ENCODE results near the gene PPP1R3C.

Gene PPP1R3C

GRCh38 chr10:91627344-91628102, 5.3 kb downstream of the PPP1R3C start:
- H3K4me3 ChIP-seq (ENCODE audit: low read depth, low read length), result peak overlapping the region; percentile 79
- TF ChIP-seq, protein P1, sequence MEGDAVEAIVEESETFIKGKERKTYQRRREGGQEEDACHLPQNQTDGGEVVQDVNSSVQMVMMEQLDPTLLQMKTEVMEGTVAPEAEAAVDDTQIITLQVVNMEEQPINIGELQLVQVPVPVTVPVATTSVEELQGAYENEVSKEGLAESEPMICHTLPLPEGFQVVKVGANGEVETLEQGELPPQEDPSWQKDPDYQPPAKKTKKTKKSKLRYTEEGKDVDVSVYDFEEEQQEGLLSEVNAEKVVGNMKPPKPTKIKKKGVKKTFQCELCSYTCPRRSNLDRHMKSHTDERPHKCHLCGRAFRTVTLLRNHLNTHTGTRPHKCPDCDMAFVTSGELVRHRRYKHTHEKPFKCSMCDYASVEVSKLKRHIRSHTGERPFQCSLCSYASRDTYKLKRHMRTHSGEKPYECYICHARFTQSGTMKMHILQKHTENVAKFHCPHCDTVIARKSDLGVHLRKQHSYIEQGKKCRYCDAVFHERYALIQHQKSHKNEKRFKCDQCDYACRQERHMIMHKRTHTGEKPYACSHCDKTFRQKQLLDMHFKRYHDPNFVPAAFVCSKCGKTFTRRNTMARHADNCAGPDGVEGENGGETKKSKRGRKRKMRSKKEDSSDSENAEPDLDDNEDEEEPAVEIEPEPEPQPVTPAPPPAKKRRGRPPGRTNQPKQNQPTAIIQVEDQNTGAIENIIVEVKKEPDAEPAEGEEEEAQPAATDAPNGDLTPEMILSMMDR (IDR thresholded peaks at IDR 0.05; ENCODE audit: insufficient read depth, low read length, missing control alignments), result peak; percentile 3
- DNase-seq (ENCODE audit: low read depth, low spot score), result no peak
- ChIA-PET CTCF (interaction anchor here (0.7 to 5.3 kb wide), 11 partner anchors 8 to 329 kb away, joined by 3 to 33 read pairs (median 6); no protein-coding TSS in a partner anchor), POLR2A (interaction anchor here (0.6 to 4.3 kb wide), 4 partner anchors 11 to 296 kb away, joined by 3 to 24 read pairs (median 5); partner anchors contain the start of gene BTAF1)

GRCh38 chr10:91626936-91627335, 5.9 kb downstream of the PPP1R3C start:
- H3K4me3 ChIP-seq (ENCODE audit: low read depth, low read length), result no peak overlapping the region
- CTCF ChIA-PET, result interaction anchor here (0.7 to 5.3 kb wide), 9 partner anchors 8 to 328 kb away, joined by 3 to 33 read pairs (median 6); no protein-coding TSS in a partner anchor
- no peak for DNase-seq (ENCODE audit: low read depth, low spot score)
- TF ChIP-seq, protein P1 (IDR thresholded peaks at IDR 0.05; ENCODE audit: insufficient read depth, low read length, missing control alignments), result no peak
- POLR2A ChIA-PET, result interaction anchor here (1.4 to 4.3 kb wide), 3 partner anchors 9 to 14 kb away, joined by 5 to 24 read pairs (median 7); no protein-coding TSS in a partner anchor

- no peak overlapping the region for H3K4me3 ChIP-seq (ENCODE audit: low read depth, low read length)
- CTCF ChIA-PET, result interaction anchor here (1.2 to 5.3 kb wide), 4 partner anchors 11 to 73 kb away, joined by 4 to 33 read pairs (median 14); no protein-coding TSS in a partner anchor
- POLR2A ChIA-PET, result no interaction called here
- TF ChIP-seq, protein P1 (IDR thresholded peaks at IDR 0.05; ENCODE audit: insufficient read depth, low read length, missing control alignments), result no peak
- DNase-seq (ENCODE audit: low read depth, low spot score), result no peak
Measured at GRCh38 chr10:91624633-91625032, 8.2 kb downstream of the PPP1R3C start.

GRCh38 chr10:91622601-91623000, 10.3 kb downstream of the PPP1R3C start:
- TF ChIP-seq, protein P1 (IDR thresholded peaks at IDR 0.05; ENCODE audit: insufficient read depth, low read length, missing control alignments), result no peak
- CTCF ChIA-PET, result interaction anchor here (0.9 to 2.7 kb wide), 2 partner anchors 13 to 17 kb away, joined by 3 to 14 read pairs; no protein-coding TSS in a partner anchor
- DNase-seq (ENCODE audit: low read depth, low spot score), result no peak
- H3K4me3 ChIP-seq (ENCODE audit: low read depth, low read length), result no peak overlapping the region
- POLR2A ChIA-PET, result interaction anchor here (4.5 kb wide), 1 partner anchor 10 kb away, joined by 23 read pairs; the partner anchor contains the start of gene PPP1R3C

- POLR2A ChIA-PET, result interaction anchor here (0.7 to 4.5 kb wide), 3 partner anchors 11 to 42 kb away, joined by 3 to 23 read pairs (median 6); partner anchors contain the start of gene PPP1R3C
- H3K4me3 ChIP-seq (ENCODE audit: low read depth, low read length), result no peak overlapping the region
- TF ChIP-seq, protein P1 (IDR thresholded peaks at IDR 0.05; ENCODE audit: insufficient read depth, low read length, missing control alignments), result no peak
- CTCF ChIA-PET, result interaction anchor here (0.8 to 2.7 kb wide), 2 partner anchors 14 to 69 kb away, joined by 4 to 14 read pairs; no protein-coding TSS in a partner anchor
- no peak for DNase-seq (ENCODE audit: low read depth, low spot score)
Measured at GRCh38 chr10:91621483-91622113, 11.3 kb downstream of the PPP1R3C start.

All from AG04449 (cell line).